ENCODE data around the gene ABCC1. TPM values are rescaled to one million over a fixed set of nuclear protein-coding genes. Genes with fewer than 3 reads are reported as not detected.
"Not testable (repeated sequence)": the region's sequence is repeated elsewhere in the genome, so short reads cannot be mapped to it uniquely, and the experiment has no call there.

The ABCC1 gene
- total and polyA plus RNA-seq, 2 donors (not counting 1 experiment from before 2014, with no cell fraction given) = 54.1 to 178 TPM

DNA sequence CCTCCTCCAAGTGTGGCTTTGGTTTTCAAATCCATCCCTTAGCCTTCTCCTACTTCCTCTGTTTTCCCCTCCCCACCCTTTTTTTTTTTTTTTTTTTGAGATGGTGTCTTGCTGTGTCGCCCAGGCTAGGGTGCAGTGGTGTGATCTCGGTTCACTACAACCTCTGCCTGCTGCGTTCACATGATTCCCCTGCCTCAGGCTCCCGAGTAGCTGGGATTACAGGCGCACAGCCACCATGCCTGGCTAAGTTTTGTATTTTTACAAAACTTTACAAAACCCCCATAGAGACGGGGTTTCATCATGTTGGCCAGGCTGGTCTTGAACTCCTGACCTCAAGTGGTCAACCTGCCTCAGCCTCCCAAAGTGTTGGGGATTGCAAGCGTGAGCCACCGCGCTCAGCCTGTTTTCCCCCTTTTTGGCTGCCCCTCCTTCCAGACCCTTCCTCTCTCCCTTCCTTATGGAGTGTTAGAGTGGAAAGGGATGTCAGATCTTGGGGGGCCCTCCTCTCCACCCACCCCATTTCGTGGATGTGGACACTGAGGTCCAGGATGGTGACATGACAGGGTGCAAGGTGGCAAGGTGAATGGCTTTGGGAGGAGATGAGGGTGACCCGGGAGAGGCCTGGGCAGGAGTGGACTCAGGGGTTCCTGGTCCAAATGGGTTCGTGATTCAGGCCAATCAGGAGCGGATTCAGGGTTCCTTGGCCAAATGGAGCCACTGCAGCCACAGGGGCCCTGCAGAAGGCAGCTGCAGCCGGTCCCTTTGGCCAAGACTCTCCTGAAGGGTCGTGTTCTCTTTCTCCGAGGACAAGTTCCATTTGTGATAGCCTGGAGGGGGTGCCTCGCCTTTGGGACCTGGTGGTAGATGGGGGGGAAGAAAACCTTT is 4.8 kb downstream of the ABCC1 start:
- peak overlapping the region; percentile 78 for H3K4me2 ChIP-seq (ENCODE audit: extremely low read depth, insufficient read depth, low read length)
- no peaks in the 10 kb centered on the region for H3K9me3 ChIP-seq (ENCODE audit: control insufficient read depth, insufficient read depth, low read depth, low read length)
- H3K27me3 ChIP-seq (ENCODE audit: control insufficient read depth, insufficient read depth, low read length) = no peaks in the 10 kb centered on the region
- TF ChIP-seq, protein P1, sequence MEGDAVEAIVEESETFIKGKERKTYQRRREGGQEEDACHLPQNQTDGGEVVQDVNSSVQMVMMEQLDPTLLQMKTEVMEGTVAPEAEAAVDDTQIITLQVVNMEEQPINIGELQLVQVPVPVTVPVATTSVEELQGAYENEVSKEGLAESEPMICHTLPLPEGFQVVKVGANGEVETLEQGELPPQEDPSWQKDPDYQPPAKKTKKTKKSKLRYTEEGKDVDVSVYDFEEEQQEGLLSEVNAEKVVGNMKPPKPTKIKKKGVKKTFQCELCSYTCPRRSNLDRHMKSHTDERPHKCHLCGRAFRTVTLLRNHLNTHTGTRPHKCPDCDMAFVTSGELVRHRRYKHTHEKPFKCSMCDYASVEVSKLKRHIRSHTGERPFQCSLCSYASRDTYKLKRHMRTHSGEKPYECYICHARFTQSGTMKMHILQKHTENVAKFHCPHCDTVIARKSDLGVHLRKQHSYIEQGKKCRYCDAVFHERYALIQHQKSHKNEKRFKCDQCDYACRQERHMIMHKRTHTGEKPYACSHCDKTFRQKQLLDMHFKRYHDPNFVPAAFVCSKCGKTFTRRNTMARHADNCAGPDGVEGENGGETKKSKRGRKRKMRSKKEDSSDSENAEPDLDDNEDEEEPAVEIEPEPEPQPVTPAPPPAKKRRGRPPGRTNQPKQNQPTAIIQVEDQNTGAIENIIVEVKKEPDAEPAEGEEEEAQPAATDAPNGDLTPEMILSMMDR (conservative IDR thresholded peaks at IDR 0.05 in 1 of 2, IDR thresholded peaks at IDR 0.05 in 1 of 2; ENCODE audit: low read depth in 1 of 2, low read length in 2 of 2) = no peak
- TF ChIP-seq EZH2 (IDR thresholded peaks at IDR 0.05; ENCODE audit: low read length, missing control alignments) = no peak
- H3K9ac ChIP-seq (ENCODE audit: insufficient read depth, low read length) = no peak overlapping the region
- no peak for DNase-seq (ENCODE audit: low read depth in 2 of 2)
- H4K20me1 ChIP-seq (ENCODE audit: control insufficient read depth, extremely low read depth, insufficient read depth, low read length) = peaks cover 3% of the 10 kb centered on the region
- H3K4me3 ChIP-seq (replicated peaks in 1 of 4; ENCODE audit: control extremely low read depth in 1 of 4, insufficient read depth in 1 of 4, low read depth in 3 of 4, low read length in 4 of 4) = peak overlapping the region in 1 of 4 experiments; percentile 27
- peaks cover 14% of the 10 kb centered on the region for H3K4me1 ChIP-seq (ENCODE audit: control insufficient read depth, extremely low read depth, insufficient read depth, low read length)
- no peak overlapping the region for H2AFZ ChIP-seq (ENCODE audit: low read length)
- H3K27ac ChIP-seq (ENCODE audit: insufficient read depth, low read length) = peak overlapping the region; percentile 22
- peaks cover 4% of the 10 kb centered on the region for H3K36me3 ChIP-seq (ENCODE audit: control insufficient read depth, insufficient read depth, low read length)
- H3K79me2 ChIP-seq (ENCODE audit: control insufficient read depth, insufficient read depth, low read length) = peaks cover 96% of the 10 kb centered on the region

DNA sequence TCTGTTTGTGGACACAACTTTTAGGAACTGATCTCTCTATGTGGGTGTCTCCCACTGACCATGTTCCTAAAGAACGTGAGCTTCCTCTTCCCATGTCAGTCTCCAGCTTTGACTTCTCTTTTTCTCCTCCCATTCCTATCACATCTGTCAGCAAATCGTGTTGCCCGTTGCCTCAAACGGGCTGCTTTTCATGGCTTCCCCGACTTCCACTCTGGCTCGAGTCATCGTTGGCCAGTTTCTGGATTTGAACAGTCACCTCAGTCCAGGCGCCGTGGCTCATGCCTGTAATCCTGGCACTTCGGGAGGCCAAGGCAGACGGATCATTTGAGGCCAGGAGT is 5.4 kb downstream of the ABCC1 start:
- peak overlapping the region; percentile 78 for H3K4me2 ChIP-seq (ENCODE audit: extremely low read depth, insufficient read depth, low read length)
- H3K36me3 ChIP-seq (ENCODE audit: control insufficient read depth, insufficient read depth, low read length) = peaks cover 4% of the 10 kb centered on the region
- peak in 1 of 2 donors; percentile 55 for DNase-seq (ENCODE audit: low read depth in 2 of 2)
- H3K4me3 ChIP-seq (replicated peaks in 1 of 4; ENCODE audit: control extremely low read depth in 1 of 4, insufficient read depth in 1 of 4, low read depth in 3 of 4, low read length in 4 of 4) = peak overlapping the region in 1 of 4 experiments; percentile 27
- H3K9ac ChIP-seq (ENCODE audit: insufficient read depth, low read length) = no peak overlapping the region
- no peak overlapping the region for H2AFZ ChIP-seq (ENCODE audit: low read length)
- peaks cover 3% of the 10 kb centered on the region for H4K20me1 ChIP-seq (ENCODE audit: control insufficient read depth, extremely low read depth, insufficient read depth, low read length)
- no peaks in the 10 kb centered on the region for H3K27me3 ChIP-seq (ENCODE audit: control insufficient read depth, insufficient read depth, low read length)
- no peaks in the 10 kb centered on the region for H3K9me3 ChIP-seq (ENCODE audit: control insufficient read depth, insufficient read depth, low read depth, low read length)
- TF ChIP-seq, protein P1 (conservative IDR thresholded peaks at IDR 0.05 in 1 of 2, IDR thresholded peaks at IDR 0.05 in 1 of 2; ENCODE audit: low read depth in 1 of 2, low read length in 2 of 2) = no peak
- no peak for TF ChIP-seq EZH2 (IDR thresholded peaks at IDR 0.05; ENCODE audit: low read length, missing control alignments)
- H3K27ac ChIP-seq (ENCODE audit: insufficient read depth, low read length) = peak overlapping the region; percentile 22
- H3K4me1 ChIP-seq (ENCODE audit: control insufficient read depth, extremely low read depth, insufficient read depth, low read length) = peaks cover 14% of the 10 kb centered on the region
- H3K79me2 ChIP-seq (ENCODE audit: control insufficient read depth, insufficient read depth, low read length) = peaks cover 100% of the 10 kb centered on the region

GRCh38 chr16:15955425-15955824 is 6.0 kb downstream of the ABCC1 start:
- peaks cover 14% of the 10 kb centered on the region for H3K4me1 ChIP-seq (ENCODE audit: control insufficient read depth, extremely low read depth, insufficient read depth, low read length)
- no peaks in the 10 kb centered on the region for H3K27me3 ChIP-seq (ENCODE audit: control insufficient read depth, insufficient read depth, low read length)
- no peak for TF ChIP-seq EZH2 (IDR thresholded peaks at IDR 0.05; ENCODE audit: low read length, missing control alignments)
- TF ChIP-seq, protein P1 (conservative IDR thresholded peaks at IDR 0.05 in 1 of 2, IDR thresholded peaks at IDR 0.05 in 1 of 2; ENCODE audit: low read depth in 1 of 2, low read length in 2 of 2) = no peak
- H3K9ac ChIP-seq (ENCODE audit: insufficient read depth, low read length) = no peak overlapping the region
- H3K27ac ChIP-seq (ENCODE audit: insufficient read depth, low read length) = peak overlapping the region; percentile 4
- DNase-seq (ENCODE audit: low read depth in 2 of 2) = no peak
- peaks cover 4% of the 10 kb centered on the region for H3K36me3 ChIP-seq (ENCODE audit: control insufficient read depth, insufficient read depth, low read length)
- peaks cover 3% of the 10 kb centered on the region for H4K20me1 ChIP-seq (ENCODE audit: control insufficient read depth, extremely low read depth, insufficient read depth, low read length)
- no peak overlapping the region for H3K4me3 ChIP-seq (replicated peaks in 1 of 4; ENCODE audit: control extremely low read depth in 1 of 4, insufficient read depth in 1 of 4, low read depth in 3 of 4, low read length in 4 of 4)
- peak overlapping the region; percentile 37 for H3K4me2 ChIP-seq (ENCODE audit: extremely low read depth, insufficient read depth, low read length)
- H3K9me3 ChIP-seq (ENCODE audit: control insufficient read depth, insufficient read depth, low read depth, low read length) = no peaks in the 10 kb centered on the region
- H2AFZ ChIP-seq (ENCODE audit: low read length) = no peak overlapping the region
- peaks cover 100% of the 10 kb centered on the region for H3K79me2 ChIP-seq (ENCODE audit: control insufficient read depth, insufficient read depth, low read length)

GRCh38 chr16:15956106-15956505 is 6.7 kb downstream of the ABCC1 start:
- H3K36me3 ChIP-seq (ENCODE audit: control insufficient read depth, insufficient read depth, low read length); H3K9me3 ChIP-seq (ENCODE audit: control insufficient read depth, insufficient read depth, low read depth, low read length); H2AFZ ChIP-seq (ENCODE audit: low read length); H3K27ac ChIP-seq (ENCODE audit: insufficient read depth, low read length); H3K9ac ChIP-seq (ENCODE audit: insufficient read depth, low read length); H3K4me2 ChIP-seq (ENCODE audit: extremely low read depth, insufficient read depth, low read length); H3K4me3 ChIP-seq (replicated peaks in 1 of 4; ENCODE audit: control extremely low read depth in 1 of 4, insufficient read depth in 1 of 4, low read depth in 3 of 4, low read length in 4 of 4); H4K20me1 ChIP-seq (ENCODE audit: control insufficient read depth, extremely low read depth, insufficient read depth, low read length); H3K27me3 ChIP-seq (ENCODE audit: control insufficient read depth, insufficient read depth, low read length); DNase-seq (ENCODE audit: low read depth in 2 of 2): not testable (repeated sequence)
- peaks cover 14% of the 10 kb centered on the region for H3K4me1 ChIP-seq (ENCODE audit: control insufficient read depth, extremely low read depth, insufficient read depth, low read length)
- peaks cover 100% of the 10 kb centered on the region for H3K79me2 ChIP-seq (ENCODE audit: control insufficient read depth, insufficient read depth, low read length)
